Measurements from ENCODE around the gene CENPN.

CENPN gene, protein sequence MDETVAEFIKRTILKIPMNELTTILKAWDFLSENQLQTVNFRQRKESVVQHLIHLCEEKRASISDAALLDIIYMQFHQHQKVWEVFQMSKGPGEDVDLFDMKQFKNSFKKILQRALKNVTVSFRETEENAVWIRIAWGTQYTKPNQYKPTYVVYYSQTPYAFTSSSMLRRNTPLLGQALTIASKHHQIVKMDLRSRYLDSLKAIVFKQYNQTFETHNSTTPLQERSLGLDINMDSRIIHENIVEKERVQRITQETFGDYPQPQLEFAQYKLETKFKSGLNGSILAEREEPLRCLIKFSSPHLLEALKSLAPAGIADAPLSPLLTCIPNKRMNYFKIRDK

GRCh38 chr16:81006813-81007695 lies at the start of gene CENPN, which contains the start of gene CMC2:
Gene CENPN, plus strand, starts transcription at chr16:81007214. Its CDS starts 4,726 bp downstream, at chr16:81011940.
Gene CMC2, minus strand, starts transcription at chr16:81006885. Its CDS starts 9,491 bp downstream, at chr16:80997394.
- TF ChIP-seq, protein P1, sequence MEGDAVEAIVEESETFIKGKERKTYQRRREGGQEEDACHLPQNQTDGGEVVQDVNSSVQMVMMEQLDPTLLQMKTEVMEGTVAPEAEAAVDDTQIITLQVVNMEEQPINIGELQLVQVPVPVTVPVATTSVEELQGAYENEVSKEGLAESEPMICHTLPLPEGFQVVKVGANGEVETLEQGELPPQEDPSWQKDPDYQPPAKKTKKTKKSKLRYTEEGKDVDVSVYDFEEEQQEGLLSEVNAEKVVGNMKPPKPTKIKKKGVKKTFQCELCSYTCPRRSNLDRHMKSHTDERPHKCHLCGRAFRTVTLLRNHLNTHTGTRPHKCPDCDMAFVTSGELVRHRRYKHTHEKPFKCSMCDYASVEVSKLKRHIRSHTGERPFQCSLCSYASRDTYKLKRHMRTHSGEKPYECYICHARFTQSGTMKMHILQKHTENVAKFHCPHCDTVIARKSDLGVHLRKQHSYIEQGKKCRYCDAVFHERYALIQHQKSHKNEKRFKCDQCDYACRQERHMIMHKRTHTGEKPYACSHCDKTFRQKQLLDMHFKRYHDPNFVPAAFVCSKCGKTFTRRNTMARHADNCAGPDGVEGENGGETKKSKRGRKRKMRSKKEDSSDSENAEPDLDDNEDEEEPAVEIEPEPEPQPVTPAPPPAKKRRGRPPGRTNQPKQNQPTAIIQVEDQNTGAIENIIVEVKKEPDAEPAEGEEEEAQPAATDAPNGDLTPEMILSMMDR (IDR thresholded peaks at IDR 0.05; ENCODE audit: low read depth, low read length), result no peak
- TF ChIP-seq POLR2A (IDR thresholded peaks at IDR 0.05; ENCODE audit: extremely low read depth, insufficient read length) (peak; percentile 37), MAX (IDR thresholded peaks at IDR 0.05; ENCODE audit: low read depth, low read length) (peak; percentile 91), MYC (IDR thresholded peaks at IDR 0.05; ENCODE audit: low read depth, low read length) (peak; percentile 88)
- DNase-seq (ENCODE audit: low read depth), result peak; percentile 99
- peak within 1 kb of the TSS; percentile 65 for H3K4me3 ChIP-seq (ENCODE audit: low read depth, low read length)

- no peak for DNase-seq (ENCODE audit: low read depth)
Observed at GRCh38 chr16:80958284-80958683, 48.7 kb upstream of the CENPN start.

GRCh38 chr16:80962879-80963278 lies 44.1 kb upstream of the CENPN start:
- no peak overlapping the region for H3K4me3 ChIP-seq (ENCODE audit: low read depth, low read length)
- no peak for TF ChIP-seq MYC (IDR thresholded peaks at IDR 0.05; ENCODE audit: low read depth, low read length)
- DNase-seq (ENCODE audit: low read depth), result no peak

More at GRCh38 chr16:80958284-80958683, 48.7 kb upstream of the CENPN start:
- TF ChIP-seq, protein P1 (IDR thresholded peaks at IDR 0.05; ENCODE audit: low read depth, low read length), result no peak
- TF ChIP-seq MAX (IDR thresholded peaks at IDR 0.05; ENCODE audit: low read depth, low read length) (no peak), POLR2A (IDR thresholded peaks at IDR 0.05; ENCODE audit: extremely low read depth, insufficient read length) (no peak)
- no peak overlapping the region for H3K4me3 ChIP-seq (ENCODE audit: low read depth, low read length)

DNA sequence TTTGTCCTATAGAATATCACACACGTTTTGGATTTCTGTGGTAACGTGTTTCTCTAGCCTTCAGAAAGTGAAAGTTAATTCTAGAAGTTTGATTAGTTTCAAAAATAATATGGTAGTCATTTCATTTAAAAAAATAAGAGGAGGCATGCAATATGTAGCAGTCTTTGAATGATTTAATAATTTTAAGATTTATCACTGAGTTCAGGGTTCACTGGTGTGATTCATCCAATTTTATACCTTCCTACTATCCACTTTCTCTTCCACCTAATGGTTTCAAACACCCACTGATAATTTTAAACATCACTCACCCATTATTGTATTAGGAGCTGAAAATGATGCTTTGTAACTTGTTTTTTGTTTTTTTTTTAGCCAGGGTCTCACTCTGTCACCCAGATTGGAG lies 42.7 kb upstream of the CENPN start:
- DNase-seq (ENCODE audit: low read depth), result no peak
- H3K4me3 ChIP-seq (ENCODE audit: low read depth, low read length), result no peak overlapping the region
- TF ChIP-seq MYC (IDR thresholded peaks at IDR 0.05; ENCODE audit: low read depth, low read length) (no peak), MAX (IDR thresholded peaks at IDR 0.05; ENCODE audit: low read depth, low read length) (no peak), POLR2A (IDR thresholded peaks at IDR 0.05; ENCODE audit: extremely low read depth, insufficient read length) (no peak)
- TF ChIP-seq, protein P1 (IDR thresholded peaks at IDR 0.05; ENCODE audit: low read depth, low read length), result no peak

- DNase-seq (ENCODE audit: low read depth), result no peak
- TF ChIP-seq POLR2A (IDR thresholded peaks at IDR 0.05; ENCODE audit: extremely low read depth, insufficient read length) (no peak), MYC (IDR thresholded peaks at IDR 0.05; ENCODE audit: low read depth, low read length) (no peak), MAX (IDR thresholded peaks at IDR 0.05; ENCODE audit: low read depth, low read length) (no peak)
- TF ChIP-seq, protein P1 (IDR thresholded peaks at IDR 0.05; ENCODE audit: low read depth, low read length), result no peak
- no peak overlapping the region for H3K4me3 ChIP-seq (ENCODE audit: low read depth, low read length)
Observed at GRCh38 chr16:80966617-80967016, 40.4 kb upstream of the CENPN start.

Measured in NB4 (cell line).